HG03060 (cell line): Measurements from ENCODE around the gene RREB1.
"Not testable (repeated sequence)": the region's sequence is repeated elsewhere in the genome, so short reads cannot be mapped to it uniquely, and the experiment has no call there.

Source experiments
- ATAC-seq: cut with Tn5 transposase; IDR thresholded peaks from one replicate; pipeline ENCODE4 v1.9.1; 2021; ENCODE audit warnings: low read depth, moderate number of reproducible peaks; ENCODE audit not compliant: unreplicated experiment

The RREB1 gene

DNA sequence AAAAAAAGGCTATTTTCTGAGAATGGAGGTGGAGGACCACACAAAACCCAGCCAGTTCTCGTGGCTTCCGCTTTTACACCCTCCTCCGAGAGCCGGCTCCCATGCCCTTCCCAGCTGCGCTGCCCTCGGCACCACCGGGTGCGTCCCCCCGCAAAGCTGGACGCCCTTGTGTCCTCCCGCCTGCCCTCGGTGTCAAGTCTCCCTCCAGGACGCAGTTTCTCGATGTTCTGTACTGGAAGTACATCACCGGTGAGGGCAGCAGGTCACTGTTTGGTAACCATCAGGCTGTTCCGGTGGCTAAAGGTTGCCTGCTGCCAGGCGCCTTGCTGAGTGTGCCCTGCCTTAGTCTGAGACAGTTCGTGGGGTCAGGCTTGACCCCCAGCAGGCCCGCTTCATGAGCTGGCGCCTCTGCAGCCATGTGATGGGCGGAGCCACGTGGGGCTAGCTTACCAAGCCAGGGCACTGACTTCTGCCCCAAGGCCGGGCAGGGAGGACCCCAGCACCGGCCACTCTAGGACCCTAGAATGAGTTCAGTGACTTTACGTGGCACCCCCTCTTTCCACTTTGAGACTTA lies 34.6 kb downstream of the RREB1 start:
- ATAC-seq: no peak

DNA sequence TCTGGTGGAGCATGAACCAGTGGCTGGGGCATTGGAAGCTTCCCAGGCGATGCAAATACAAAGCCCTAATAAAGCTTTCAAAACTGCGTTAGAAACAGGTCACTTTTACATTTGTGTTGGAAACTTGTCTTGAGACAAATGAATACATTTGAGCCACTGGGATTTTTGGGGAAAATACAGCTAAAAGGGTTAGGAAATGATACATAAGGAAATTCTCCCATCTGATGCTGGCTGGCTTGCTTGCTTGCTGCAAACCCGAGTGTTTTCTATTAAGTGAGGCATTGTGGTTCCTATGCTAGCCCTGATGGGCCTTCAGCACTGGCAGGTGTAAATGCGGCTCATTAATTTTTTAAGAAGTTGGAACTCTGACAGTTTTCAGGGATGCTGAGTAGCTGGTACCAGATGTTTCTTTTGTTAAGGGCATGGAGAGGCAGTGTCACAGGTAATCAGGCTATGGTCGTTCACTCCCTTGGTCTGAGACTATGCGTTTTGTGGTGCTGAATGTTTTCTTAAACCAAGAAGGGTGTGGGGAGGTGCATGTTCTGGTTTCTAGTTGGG lies 35.2 kb downstream of the RREB1 start:
- ATAC-seq: no peak

DNA sequence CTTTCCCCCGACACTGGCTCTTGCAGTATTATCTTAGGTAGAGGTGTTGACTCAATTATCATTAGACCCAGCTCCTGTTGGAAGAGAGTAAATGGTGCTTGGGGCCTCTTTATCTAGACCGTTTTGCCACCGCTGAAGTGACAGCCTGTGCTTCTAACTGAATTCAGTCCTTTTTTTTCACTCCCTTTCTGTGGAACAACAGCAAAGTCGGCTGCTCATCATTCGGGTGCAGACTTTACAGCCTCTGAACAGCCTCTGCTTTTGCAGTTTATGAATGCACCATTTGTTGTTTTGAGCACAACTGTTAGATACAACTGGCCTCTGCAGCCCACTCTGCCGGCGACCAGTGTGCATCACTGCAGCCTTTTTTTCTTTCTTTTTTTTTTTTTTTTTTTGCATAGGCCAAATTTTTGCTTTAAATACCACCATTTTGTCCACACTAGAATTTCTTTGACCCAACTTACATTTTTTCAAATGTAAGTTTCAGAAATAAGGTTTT lies 35.8 kb downstream of the RREB1 start:
- ATAC-seq: no peak

DNA sequence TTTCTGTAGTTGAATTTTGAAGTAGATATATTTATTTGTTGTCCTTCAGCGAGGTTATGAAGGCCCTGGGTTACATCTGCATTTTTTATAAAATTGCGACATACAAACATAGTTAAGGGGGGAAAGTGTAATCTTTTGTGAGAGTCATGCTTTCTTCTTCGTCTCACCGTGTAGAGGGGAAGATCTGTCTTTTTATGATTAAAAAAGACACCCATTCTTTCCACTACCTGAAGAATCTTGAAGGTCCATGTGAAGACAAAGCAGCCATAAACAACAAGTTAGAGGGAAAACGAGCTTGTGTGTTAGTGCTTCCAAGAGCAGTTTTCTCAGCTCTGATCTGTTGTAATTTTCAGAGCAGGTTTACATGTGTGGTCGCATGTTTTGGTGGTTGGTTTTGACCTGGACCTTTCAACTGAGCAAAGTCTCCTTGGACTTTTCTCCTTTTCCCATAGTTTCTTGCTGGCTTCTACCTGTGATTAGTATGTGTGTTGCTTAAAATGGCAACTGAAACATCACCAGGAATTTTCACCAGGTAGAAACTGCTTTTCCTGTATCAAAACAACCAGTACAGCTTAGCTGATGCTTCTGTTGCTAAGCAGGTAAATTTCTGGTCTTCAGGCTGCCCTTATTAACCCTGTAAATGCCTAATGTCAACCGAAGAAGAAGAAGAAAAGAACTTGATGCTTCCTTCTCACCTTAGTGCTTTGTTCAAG lies 37.3 kb downstream of the RREB1 start:
- no peak for ATAC-seq

DNA sequence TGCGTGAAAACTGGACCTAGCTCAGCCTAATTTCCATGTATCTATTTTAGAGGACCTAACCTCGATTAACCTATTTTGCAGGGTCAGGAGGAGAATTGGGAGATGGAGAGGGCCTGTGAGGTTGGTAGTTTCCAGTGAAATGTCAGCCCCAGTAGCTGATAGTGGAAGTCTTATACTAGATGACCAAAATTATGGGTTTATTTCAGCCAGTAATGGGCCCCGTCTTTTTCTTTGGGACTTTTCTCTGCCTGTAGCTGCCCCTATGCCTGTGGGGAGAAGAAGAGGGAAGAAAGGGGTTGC lies 37.8 kb downstream of the RREB1 start:
- ATAC-seq: no peak

DNA sequence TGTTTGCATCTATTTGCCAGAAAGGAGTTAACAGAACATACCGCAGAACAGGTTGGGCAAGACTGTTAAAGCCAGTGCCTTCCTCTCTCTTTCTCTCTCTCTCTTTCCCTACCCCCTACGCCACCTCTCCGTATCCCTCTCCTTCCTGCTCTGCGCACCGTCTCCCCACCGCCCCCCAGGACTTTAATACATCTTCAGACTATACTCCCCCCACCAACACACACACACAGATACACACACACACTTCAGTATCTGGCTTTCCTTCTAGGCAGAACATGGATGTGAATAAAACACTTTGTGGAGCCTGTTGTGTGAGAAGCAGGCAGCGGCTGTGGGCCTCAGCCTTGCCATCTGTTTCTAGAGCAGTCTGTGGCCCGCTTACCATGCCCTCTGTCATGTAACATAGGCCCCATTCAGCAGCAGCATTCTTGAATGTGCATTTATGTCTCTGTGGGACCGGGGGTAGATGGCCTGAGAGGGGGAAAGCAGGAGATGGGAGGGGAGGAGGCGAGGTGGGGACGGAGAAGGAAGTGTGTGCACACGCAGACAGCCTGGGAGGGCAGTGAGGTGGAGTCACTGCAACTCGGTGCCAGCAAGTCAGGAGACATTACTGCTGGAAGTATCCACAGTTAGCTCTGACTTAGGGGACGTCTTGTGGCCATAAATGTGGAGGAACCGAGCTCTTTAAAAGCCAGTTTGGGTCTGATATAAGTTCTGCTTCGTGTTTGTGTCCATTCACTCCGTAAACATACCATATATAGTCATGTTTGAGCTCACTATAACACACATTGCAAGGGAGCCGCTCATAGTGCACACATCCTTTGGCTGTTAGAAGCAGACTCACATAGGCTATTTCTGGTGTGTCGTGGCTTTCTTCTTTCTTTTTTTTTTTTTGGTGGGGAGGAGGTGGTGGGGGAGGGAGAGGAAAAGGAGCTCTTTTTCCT lies 38.4 kb downstream of the RREB1 start:
- ATAC-seq: no peak

DNA sequence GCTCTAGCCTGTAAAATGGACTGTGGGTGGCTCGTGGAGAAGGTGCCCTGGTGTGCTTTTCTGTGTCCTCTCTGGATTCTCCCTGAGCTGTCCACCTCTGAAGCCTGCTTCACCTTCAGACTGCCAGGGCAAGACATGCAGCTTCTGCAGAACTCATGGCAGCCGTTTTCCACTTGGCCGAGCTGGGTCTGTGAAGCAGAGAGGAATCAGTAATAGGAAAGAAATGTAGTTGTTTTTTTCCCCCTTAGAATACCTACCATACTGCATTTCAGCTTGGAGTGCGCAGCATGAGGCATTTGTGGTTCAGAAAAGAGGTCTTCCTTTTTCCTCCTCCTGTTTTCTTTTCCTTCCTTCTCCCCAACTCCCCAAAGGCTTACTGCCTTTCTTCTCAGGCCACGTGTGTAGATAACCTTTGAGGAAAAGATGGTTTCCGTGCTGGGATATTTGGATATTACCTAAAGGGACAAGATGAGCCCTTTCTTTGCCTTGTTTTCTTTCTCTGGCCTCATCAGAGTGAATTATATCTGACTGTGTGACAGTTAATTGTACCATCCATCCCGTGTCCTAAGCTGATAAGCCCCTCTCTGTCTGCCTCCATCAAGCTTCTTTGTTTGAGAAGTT lies 39.4 kb downstream of the RREB1 start:
- ATAC-seq: no peak

DNA sequence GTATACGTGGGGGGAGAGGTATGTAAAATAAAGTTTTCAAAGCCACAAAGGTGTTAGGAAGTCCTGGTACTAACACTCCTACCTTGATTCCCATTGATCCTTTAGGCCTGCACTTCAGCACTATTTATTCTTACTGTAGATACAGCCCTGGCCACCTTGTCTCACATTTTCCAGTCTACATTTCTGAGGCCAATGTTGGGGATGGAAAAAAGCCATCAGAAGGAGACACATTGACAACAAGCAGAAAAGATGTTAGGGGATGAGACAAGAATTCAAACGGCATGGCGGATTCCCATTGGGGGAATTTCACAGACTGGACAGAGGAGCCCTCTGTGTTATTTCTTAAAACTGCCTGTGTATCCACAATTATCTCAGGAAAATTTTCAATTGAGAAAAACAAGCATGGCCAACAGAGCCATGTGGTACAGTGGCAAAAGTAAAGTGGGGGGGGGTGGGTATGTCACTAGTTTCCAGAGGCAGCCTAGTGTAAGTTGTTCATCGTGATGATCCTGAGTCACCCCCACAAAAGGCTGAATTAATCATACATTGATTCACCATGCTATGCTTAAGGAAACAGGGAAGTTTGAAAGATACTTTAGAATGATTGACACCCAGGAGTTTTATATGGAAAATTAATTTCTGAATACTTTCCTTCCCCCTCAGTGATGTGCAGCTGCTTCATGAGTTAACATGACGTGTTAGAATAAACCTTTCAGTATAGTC lies 40.5 kb downstream of the RREB1 start:
- ATAC-seq: no peak

DNA sequence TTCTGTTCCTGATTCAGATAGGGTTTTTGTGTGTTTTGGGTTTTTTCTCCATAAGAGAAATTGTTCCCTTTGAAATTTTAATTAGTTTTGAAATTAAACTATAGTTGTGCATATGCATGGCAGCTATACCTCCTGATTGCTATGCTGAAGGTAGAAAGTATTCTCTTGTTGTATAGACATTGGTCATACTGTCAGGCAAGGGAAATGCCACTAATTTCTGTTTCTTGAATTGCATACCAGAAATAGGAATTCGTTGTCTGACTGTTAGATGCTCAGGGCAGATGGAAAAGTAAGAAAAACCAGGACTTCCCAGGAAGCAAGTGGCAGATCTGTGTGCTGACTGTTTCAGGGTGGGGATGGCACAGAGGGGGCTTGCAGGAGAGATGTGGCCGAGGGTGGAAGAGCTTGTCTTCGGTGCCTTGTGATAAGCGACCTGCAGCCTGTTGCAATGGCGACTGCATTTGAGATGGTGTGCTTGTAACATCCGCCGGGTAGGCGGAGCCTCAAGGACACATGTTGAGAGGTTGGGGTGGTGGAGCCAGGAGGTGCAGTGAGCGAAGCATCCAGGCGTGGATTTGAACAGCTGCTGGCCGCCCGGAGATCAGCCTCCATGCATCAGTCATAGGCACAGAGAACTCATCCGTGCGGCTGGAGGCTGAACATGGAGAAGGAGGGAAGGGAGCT lies 42.8 kb downstream of the RREB1 start:
- no peak for ATAC-seq

DNA sequence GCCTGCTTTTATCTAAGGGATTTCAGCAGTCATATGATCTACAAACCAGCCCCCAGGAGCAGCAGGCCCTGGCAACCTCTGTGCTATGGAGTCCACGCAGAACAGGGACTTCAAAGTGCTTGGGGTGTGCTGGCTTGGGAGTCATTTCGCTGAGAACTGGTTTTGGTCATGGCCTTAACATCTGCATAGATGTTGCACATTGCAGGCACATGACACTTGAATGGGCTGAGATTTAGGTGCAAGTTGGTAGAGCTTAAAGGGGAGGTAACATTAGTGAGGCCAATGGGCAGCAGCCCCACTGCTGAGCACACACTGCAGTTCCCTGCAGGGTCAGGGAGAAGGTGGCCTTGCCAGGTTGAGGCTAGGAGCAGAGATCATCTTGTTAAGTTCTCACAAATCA lies 43.6 kb downstream of the RREB1 start:
- ATAC-seq: no peak

DNA sequence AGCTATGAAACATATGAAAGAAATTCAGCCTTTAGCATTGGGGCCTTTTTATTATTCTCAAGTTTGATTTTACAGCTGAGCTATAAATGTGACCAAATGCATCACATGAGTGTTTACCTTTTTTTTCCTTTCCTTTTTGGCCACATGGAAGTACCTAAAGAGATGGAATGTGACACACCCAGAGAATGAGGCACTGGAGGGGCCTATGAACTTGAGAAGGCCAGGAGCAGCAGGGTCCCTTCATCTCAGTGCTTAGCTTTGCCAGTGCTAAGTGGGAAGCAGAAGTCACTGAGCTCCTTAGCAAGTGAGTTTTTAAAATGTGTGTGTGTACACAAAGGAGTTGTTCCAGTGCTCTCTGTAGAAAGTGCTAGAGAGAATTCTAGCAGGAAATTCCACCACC lies 44.7 kb downstream of the RREB1 start:
- no peak for ATAC-seq

DNA sequence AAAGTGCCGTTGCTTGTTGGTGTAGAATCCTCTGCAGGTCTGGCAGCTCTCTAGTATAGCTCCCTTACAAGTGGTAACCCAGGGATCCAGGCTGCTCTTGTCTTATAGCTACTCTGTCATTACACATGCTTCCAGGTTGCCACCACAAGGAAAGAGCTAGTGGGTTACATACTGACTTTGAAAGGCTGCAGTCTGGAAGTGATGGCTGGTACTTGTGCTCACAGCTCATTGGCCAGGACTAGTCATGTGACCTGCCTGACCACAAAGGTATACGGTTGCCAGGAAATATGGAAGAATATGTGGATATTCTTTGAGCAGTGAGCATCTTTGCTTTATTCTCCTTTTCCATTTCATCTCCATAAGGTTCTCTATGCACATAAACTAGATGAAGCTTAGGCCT lies 46.0 kb downstream of the RREB1 start:
- no peak for ATAC-seq

DNA sequence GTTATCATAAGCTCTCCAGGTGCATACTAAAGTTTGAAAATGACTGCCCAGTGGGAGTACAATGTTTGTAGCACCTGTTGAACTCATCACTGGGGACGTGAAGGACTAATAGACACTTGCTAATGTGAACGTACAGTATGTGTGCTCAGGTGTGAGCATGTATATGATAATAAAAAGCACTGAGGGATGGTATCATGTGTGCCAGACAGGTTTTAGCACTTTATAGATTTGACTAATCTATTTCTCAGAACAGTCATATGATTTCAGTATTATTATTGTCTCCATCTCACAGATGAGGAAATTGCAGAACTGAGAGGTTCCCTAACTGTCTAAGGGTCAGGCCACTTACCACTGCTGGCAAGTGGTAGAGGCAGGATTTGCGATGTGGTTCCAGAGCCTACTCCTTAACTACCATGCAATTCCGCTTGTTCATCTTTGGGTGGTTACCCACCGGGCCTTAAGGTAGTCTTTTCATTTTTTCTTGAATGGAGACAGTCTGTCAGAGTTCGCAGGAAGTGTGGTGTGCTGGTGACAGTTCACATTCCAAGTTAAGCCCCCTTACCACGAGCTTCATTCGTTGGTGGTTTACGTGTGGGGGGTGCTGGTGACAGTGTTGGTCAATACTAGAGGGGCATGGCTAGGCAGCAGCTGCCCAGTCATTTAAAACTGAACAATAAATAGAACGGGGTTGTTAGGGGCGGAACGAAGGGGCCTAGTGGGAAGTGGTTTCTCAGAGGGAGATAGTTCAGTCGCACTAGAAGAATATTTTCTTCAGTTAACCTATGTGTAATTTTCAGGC lies 46.8 kb downstream of the RREB1 start:
- peak; percentile 74 for ATAC-seq

DNA sequence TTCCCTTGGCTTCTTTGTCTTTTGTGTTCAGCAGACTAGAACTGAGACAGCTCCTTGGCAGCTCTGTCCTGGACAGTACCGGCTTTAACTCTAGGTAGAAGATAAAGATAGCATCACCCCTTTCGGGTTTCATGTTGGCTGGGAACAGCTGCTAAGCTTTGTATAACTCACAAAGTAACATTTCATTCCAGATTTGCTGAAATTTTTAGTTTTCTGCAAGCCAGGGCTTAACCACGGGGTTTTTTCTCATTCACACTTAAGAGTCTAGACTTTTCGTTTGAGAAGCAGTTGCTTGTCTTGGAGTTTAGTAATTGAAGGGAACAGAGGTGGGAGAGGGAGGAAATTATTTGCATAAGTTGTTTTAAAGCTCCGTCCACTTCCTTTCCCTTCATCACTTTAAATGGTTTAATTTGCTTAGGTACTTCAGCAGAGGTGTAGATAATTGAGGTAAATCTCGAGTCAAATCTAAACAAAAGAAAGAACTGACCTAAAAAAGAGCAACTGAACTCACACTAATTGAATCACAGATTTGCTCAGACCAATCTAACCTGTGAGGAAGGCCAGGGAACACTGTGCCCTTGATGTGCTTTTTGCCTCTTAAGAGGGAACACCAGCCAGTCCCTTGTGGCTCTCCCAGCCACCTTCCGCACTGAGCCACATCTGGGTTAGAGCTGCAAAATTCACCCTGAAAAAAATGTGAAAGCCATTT lies 48.3 kb downstream of the RREB1 start:
- ATAC-seq: no peak

DNA sequence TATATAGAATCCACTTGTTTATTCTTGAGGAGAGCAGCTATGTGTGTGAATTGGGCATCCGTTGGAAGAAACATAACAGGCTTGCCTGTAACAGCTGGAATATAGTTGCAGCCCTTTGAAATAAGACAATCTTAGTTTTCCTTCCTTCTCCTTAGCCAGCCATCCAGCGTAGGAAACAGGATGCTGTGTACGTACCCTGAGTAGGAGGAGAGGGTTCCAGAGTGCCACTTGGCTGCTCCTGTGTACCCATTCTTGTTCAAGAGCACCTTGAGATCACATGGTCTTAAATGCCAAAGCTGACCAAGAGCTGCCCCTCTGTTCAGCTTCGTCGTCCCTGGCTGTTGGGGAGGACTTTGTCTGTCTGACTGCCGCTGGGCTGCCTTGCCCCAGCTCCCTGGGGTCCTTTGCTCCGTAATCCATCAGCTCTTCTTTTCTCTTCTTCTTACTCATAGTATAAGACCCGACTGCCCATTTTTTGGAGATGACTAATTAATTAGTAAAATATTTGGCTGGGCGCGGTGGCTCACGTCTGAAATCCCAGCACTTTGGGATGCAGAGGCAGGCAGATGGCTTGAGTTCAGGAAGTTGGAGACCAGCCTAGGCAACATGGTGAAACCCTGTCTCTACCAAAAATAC lies 49.0 kb downstream of the RREB1 start:
- ATAC-seq: no peak

DNA sequence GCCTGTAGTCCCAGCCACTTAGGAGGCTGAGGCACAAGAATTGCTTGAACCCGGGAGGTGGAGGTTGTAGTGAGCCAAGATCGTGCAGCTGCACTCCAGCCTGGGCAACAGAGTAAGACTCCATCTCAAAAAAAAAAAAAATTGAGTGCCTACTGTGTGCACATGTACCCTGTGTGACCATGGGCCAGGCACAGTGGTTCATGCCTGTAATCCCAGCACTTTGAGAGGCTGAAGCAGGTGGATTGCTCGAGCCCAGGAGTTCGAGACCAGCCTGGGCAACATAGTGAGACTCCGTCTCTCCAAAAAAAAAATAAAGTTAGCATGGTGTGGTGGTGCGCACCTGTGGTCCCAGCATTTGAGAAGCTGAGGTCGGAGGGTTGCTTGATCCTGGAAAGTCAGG lies 49.5 kb downstream of the RREB1 start:
- not testable (repeated sequence) for ATAC-seq

DNA sequence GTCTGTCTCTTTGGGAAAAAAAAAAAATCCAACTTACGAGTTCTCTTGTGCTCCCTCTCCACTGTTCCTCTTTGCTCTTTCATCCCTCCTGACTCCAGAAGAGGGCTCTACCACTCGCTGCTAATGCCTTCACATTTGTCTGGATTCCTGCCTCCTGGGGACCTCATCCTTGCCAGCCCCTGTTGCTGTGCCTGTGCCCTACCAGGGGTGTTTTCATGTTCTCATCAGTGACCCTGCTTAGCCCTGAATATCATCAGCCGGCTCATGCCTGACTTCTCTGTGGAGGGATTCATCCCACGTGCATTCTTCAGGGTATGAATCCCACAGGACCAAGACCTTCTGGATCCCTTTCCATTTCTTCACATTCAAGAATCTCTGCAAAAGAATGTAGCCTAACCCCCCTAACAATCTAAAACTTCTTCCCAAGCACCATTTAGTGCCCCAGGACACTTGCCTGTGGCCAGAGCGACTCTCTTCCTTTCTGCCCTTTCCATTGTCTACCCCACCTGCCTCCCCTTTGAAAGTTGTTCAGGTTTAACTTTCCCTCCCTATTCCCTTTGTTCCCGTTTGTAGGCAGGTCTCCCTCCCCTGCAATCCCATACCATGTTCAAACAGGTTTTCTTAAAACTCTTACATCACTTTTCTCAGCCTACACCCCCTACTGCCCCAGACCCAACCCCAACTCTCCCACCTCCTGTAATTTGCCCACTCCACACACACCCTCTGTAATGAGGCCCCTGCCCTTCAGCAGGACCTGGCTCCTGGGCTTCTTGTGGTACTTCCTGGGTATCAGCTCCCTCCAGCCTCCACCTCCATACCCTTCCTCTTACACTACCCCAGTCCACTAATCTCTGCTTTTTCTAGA lies 50.2 kb downstream of the RREB1 start:
- ATAC-seq: no peak
